SK-N-SH (cell line): Measurements from ENCODE around the gene TECR. TPM values are rescaled to one million over a fixed set of nuclear protein-coding genes. Genes with fewer than 3 reads are reported as not detected.

Experiments
- CTCF ChIA-PET: fragments of 300-600, 350-600 bp; formaldehyde crosslinking; extraction: SDS; loops from one replicate; lab custom pipeline; 2021; lab: Yijun Ruan, JAX
- POLR2A ChIA-PET: fragments of 350-600 bp; sonication (Branson Sonifier 250); formaldehyde crosslinking; extraction: SDS; loops from one replicate; lab custom pipeline; 2020; ENCODE audit warnings: antibody characterized with exemption, inconsistent platforms; lab: Yijun Ruan, JAX
- DNase-seq: peaks from one replicate; pipeline ENCODE4 v3.0.0; 2012
- H2AFZ ChIP-seq: fragments of 200-600 bp; sonication (generic); 2 replicates; pipeline ENCODE4 v1.8.1; 2016; ENCODE audit warnings: antibody characterized with exemption, mild to moderate bottlenecking, low read depth
- H3F3A ChIP-seq: fragments of 200-600 bp; sonication (generic); replicated peaks from 2 replicates; pipeline ENCODE3; 2016; ENCODE audit warnings: antibody characterized with exemption, mild to moderate bottlenecking; ENCODE audit not compliant: insufficient read depth
- H3K27ac ChIP-seq, 2 experiments: fragments of 200-500 bp in 1 of 2; fragments of 200-600 bp in 1 of 2; sonication (Bioruptor generic) in 1 of 2; sonication (generic), shearing (Covaris generic) in 1 of 2; 2 replicates each; pipeline versions ENCODE4 v1.5.1 to v1.6.1; 2014 to 2016; ENCODE audit warnings: low read depth in 2 of 2, inconsistent platforms in 1 of 2, low read length in 1 of 2, mild to moderate bottlenecking in 1 of 2, mixed read lengths in 1 of 2
- H3K27me3 ChIP-seq: fragments of 200-600 bp; sonication (generic), shearing (Covaris generic); 2 replicates; pipeline ENCODE4 v1.6.1; 2016; ENCODE audit warnings: mixed run types; ENCODE audit not compliant: insufficient read depth
- H3K36me3 ChIP-seq, 2 experiments: fragments of 200-500 bp in 1 of 2; fragments of 200-600 bp in 1 of 2; sonication (Bioruptor generic) in 1 of 2; sonication (generic) in 1 of 2; replicated peaks in 1 of 2; 2 replicates each; pipeline versions ENCODE3 to v1.5.1; 2014 to 2016; ENCODE audit warnings: low read length in 1 of 2, mild to moderate bottlenecking in 1 of 2; ENCODE audit not compliant: insufficient read depth in 2 of 2, control insufficient read depth in 1 of 2
- H3K4me1 ChIP-seq, 2 experiments: fragments of 200-500 bp in 1 of 2; fragments of 200-600 bp in 1 of 2; sonication (Bioruptor generic) in 1 of 2; sonication (generic), shearing (Covaris generic) in 1 of 2; 2 replicates each; pipeline versions ENCODE4 v1.5.1 to v1.6.1; 2014 to 2016; ENCODE audit warnings: low read depth in 1 of 2, low read length in 1 of 2, mixed run types in 1 of 2; ENCODE audit not compliant: insufficient read depth in 2 of 2, control insufficient read depth in 1 of 2
- H3K4me2 ChIP-seq: fragments of 200-600 bp; sonication (generic), shearing (Covaris generic); 2 replicates; pipeline ENCODE4 v1.6.1; 2017; ENCODE audit warnings: mixed run types
- H3K4me3 ChIP-seq, 2 experiments: fragments of 200-500 bp in 1 of 2; fragments of 200-600 bp in 1 of 2; sonication (Bioruptor generic) in 1 of 2; sonication (generic), shearing (Covaris generic) in 1 of 2; 2 replicates each; pipeline versions ENCODE4 v1.5.1 to v1.8.1; 2014 to 2016; ENCODE audit warnings: low read depth in 2 of 2, inconsistent platforms in 1 of 2, low read length in 1 of 2, mild to moderate bottlenecking in 1 of 2, mixed read lengths in 1 of 2, moderate library complexity in 1 of 2
- H3K79me2 ChIP-seq: fragments of 200-600 bp; sonication (generic); 2 replicates; pipeline ENCODE4 v1.8.1; 2017; ENCODE audit warnings: mild to moderate bottlenecking; ENCODE audit not compliant: insufficient read depth
- H3K9ac ChIP-seq: fragments of 200-600 bp; sonication (generic); 2 replicates; pipeline ENCODE4 v1.6.1; 2017; ENCODE audit warnings: mixed run types
- H3K9me2 ChIP-seq: fragments of 200-600 bp; sonication (generic); 2 replicates; pipeline ENCODE4 v1.6.1; 2017; ENCODE audit warnings: mixed run types
- H3K9me3 ChIP-seq: fragments of 200-600 bp; sonication (generic); 2 replicates; pipeline ENCODE4 v1.6.1; 2017; ENCODE audit warnings: mixed run types, mild to moderate bottlenecking, moderate library complexity
- H4K20me1 ChIP-seq: fragments of 200-600 bp; sonication (generic); 2 replicates; pipeline ENCODE4 v1.6.1; 2017; ENCODE audit warnings: mild to moderate bottlenecking, mixed run types; ENCODE audit not compliant: insufficient read depth
- CTCF ChIP-seq: fragments of 200-600 bp; sonication (generic); IDR thresholded peaks from 2 replicates; pipeline ENCODE4 v1.6.1; 2017; ENCODE audit warnings: antibody characterized with exemption, mild to moderate bottlenecking, moderate library complexity
- EP300 ChIP-seq, 2 experiments: IDR thresholded peaks; 2 replicates each; pipeline versions ENCODE4 v1.4.0 to v1.6.1; 2012; ENCODE audit warnings: borderline replicate concordance in 1 of 2, low read depth in 1 of 2, low read length in 1 of 2
- EZH2phosphoT487 ChIP-seq: fragments of 200-600 bp; sonication (generic); IDR thresholded peaks from 2 replicates; pipeline ENCODE4 v1.6.1; 2017; ENCODE audit warnings: low read depth, mixed run types, mild to moderate bottlenecking, antibody characterized with exemption, moderate library complexity, borderline replicate concordance
- FOSL2 ChIP-seq: IDR thresholded peaks from 2 replicates; pipeline ENCODE4 v1.4.0; 2012; ENCODE audit warnings: low read depth, mild to moderate bottlenecking, moderate library complexity, borderline replicate concordance
- FOXJ3 ChIP-seq: sonication (generic); formaldehyde crosslinking; IDR thresholded peaks from 2 replicates; pipeline ENCODE4 v1.5.1; 2020; ENCODE audit warnings: mild to moderate bottlenecking, missing genetic modification reagents
- GABPA ChIP-seq: IDR thresholded peaks from 2 replicates; pipeline ENCODE4 v1.4.0; 2012; ENCODE audit warnings: low read depth, mild to moderate bottlenecking
- GATA2 ChIP-seq: sonication (generic); formaldehyde crosslinking; IDR thresholded peaks from 2 replicates; pipeline ENCODE4 v1.5.0; 2020; ENCODE audit warnings: mild to moderate bottlenecking, missing genetic modification reagents
- IRF3 ChIP-seq: fragments of 150-350 bp; IDR thresholded peaks from 2 replicates; pipeline ENCODE4 v1.6.1; 2016; ENCODE audit warnings: mild to moderate bottlenecking, low read depth, low read length
- JUND ChIP-seq: IDR thresholded peaks from 2 replicates; pipeline ENCODE4 v1.4.0; 2012
- MEF2A ChIP-seq: IDR thresholded peaks from 2 replicates; pipeline ENCODE4 v1.4.0; 2012; ENCODE audit warnings: low read depth, borderline replicate concordance
- NFIC ChIP-seq: IDR thresholded peaks from 2 replicates; pipeline ENCODE4 v1.4.0; 2012; ENCODE audit warnings: borderline replicate concordance
- POLR2AphosphoS5 ChIP-seq: IDR thresholded peaks from 2 replicates; pipeline ENCODE4 v1.6.1; 2012; ENCODE audit warnings: low read depth, low read length
- RAD21 ChIP-seq: IDR thresholded peaks from 2 replicates; pipeline ENCODE4 v1.6.1; 2012; ENCODE audit warnings: mild to moderate bottlenecking, low read length
- REST ChIP-seq: IDR thresholded peaks from 2 replicates; pipeline ENCODE4 v1.6.1; 2012; ENCODE audit warnings: mild to moderate bottlenecking, low read depth, low read length, moderate library complexity
- TCF12 ChIP-seq: IDR thresholded peaks from 2 replicates; pipeline ENCODE4 v1.4.0; 2012
- YY1 ChIP-seq: IDR thresholded peaks from 2 replicates; pipeline ENCODE4 v1.4.0; 2012; ENCODE audit warnings: low read depth, mild to moderate bottlenecking
- ZBTB33 ChIP-seq: IDR thresholded peaks from 2 replicates; pipeline ENCODE4 v1.4.0; 2012; ENCODE audit warnings: low read depth, borderline replicate concordance
- WGBS: methylation state at CpG from one replicate; pipeline ENCODE4 v1.1.6; 2017; ENCODE audit warnings: low lambda C conversion rate; 5-methylcytosine and 5-hydroxymethylcytosine counted together
- polyA plus RNA-seq, 3 experiments: library from polyadenylated mRNA; depleted of rRNA; stranded (reverse); fragments of >200 nt; gene quantifications; 2 replicates each; pipeline ENCODE4 v1.2.3, GENCODE V29; 2012

TECR gene
- polyA plus RNA-seq, 1 of the 3 experiments (the other 2 are of a cell fraction) = 110 TPM

GRCh38 chr19:14515501-14516047, 13.8 kb upstream of the TECR start:
- WGBS = 71% methylated on average over 8 of the region's 8 CpGs
- no peak for DNase-seq
- ChIA-PET POLR2A (no interaction called here), CTCF (interaction anchor here (3.7 to 3.8 kb wide), 2 partner anchors 9 to 35 kb away, joined by 20 to 30 read pairs; no protein-coding TSS in a partner anchor)
- no peak overlapping the region for H3K27ac ChIP-seq
- H3K9ac ChIP-seq = peak overlapping the region; percentile 99; the same call in 1 of the 2 replicates
- TF ChIP-seq FOXJ3 (no peak), FOSL2 (no peak), EZH2phosphoT487 (no peak), NFIC (no peak), TCF12 (no peak), GATA2 (CRISPR knock-in tag) (no peak), JUND (no peak), EP300 (IDR thresholded peaks at IDR 0.05; ENCODE audit: borderline replicate concordance in 1 of 2, low read depth in 1 of 2, low read length in 1 of 2) (no peak), GABPA (no peak), POLR2AphosphoS5 (no peak), YY1 (no peak), ZBTB33 (no peak), IRF3 (no peak), RAD21 (no peak), CTCF (no peak), REST (no peak), MEF2A (no peak)
- peak overlapping the region; percentile 95 for H3K4me2 ChIP-seq
- peaks cover 48% of the 10 kb centered on the region for H3F3A ChIP-seq
- peak overlapping the region; percentile 87 to 90; a peak in 3 of 4 replicates for H3K4me3 ChIP-seq
- H4K20me1 ChIP-seq = peaks cover 36% of the 10 kb centered on the region
- peaks cover 44% of the 10 kb centered on the region for H3K79me2 ChIP-seq
- H3K4me1 ChIP-seq = peaks cover 24 to 36% of the 10 kb centered on the region in 2 experiments; a peak in 3 of 4 replicates
- no peaks in the 10 kb centered on the region for H3K27me3 ChIP-seq
- no peaks in the 10 kb centered on the region for H3K9me2 ChIP-seq
- H3K36me3 ChIP-seq = peaks cover 22 to 29% of the 10 kb centered on the region in 2 experiments
- no peaks in the 10 kb centered on the region for H3K9me3 ChIP-seq
- H2AFZ ChIP-seq = no peak overlapping the region
